Activated CD8-positive, alpha-beta memory T cell treated with anti-CD3 and anti-CD28 coated beads for 4 hours (primary cell): ENCODE results near the gene KRT1.

ENCODE experiments used
- DNase-seq, 2 donors: peaks; one replicate each; pipeline ENCODE4 v3.0.0-alpha.2; 2020; ENCODE audit warnings: low read depth in 2 of 2

KRT1 gene

DNA sequence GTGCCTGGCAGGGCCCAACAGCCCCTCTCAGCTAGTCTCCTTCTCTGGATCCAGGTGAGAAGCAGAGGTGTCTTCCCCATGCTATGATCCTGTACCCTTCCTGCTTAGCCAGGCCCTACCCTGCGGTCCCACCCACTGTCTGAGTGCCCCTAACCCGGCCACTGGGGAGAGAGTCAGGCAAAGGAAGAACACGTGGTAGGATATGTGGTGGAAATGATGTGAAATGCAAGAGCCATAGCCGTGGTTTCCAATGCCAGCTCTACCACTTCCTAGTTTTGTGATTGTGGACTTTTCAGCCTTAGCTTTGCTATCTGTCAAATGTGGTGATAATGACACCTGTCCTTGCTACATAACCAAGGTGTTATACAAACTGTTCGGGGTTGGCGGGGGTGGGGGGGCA, 44.0 kb downstream of the KRT1 start:
- DNase-seq = no peak

DNA sequence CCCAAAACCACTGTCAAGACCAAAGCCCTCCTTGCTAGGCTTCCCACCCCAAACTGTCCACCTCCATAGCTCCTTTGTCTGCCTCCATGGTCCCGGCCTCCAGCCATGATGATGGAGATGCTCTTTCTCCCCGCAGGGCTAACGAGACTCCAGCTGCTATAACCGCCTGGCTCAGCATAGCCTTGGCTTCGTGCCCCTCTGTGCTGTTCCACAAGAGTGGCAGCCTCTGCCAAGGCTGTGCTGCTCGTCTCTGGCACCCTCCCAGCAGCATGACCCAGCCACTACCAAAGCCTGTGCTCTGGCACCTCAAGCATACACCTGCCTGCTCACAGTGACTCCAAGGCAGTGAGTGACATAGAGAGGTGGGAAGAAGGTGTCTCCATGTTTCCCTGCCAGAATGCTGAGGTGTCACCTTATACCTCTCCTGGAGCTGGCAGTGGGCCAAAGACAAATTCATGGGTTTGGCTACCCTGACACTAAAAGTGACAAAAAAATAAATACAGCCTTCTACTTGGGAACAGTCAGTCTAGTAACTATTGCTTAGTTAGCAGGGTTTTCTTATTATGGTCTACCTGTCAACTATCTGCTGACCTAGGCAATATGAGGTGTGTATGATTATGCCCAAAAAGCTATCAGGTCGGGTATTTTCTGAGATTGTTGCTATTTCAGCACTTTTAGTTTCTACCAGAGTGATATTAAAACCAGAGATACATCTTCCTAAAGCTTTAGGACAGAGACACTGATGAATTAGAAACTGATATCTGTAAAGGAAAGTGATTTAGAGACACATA, 45.7 kb downstream of the KRT1 start:
- DNase-seq = no peak

DNA sequence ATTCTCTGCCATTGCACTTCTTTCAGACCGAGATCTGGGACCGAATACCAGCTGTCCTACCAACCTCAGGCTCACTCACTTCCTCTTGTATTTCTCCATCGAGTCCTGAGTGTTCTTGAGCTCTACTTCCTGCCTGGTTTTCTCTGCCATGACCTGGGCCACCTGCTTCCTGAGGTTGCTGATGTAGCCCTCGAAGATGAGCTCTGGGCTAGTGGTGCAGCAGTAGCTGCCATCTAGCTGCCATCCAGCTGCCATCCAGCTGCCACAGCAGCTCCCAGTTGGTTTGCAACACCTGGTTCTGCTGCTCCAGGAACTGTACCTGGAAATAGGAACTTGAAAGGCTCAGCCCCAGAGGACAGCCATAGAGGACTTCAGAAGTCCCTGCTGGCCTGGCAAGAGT, 46.8 kb downstream of the KRT1 start:
- DNase-seq = no peak

DNA sequence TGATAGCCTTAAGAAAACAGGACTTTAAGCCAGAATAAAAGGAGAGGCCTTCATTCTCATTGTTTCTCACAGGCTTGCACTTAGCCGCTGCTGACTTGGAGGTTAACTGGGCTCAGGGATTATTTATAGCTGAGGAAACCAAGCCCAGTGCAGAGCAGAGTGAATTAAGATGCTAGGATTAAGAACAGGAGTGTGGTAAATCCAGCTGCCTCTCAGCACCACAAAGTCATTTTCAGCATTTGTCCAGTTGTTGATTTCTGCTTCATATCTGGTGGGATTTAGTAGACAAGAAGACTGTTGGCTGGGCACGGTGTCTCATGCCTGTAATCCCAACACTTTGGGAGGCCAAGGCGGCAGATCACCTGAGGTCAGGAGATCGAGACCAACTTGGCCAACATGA, 47.6 kb downstream of the KRT1 start:
- no peak for DNase-seq

DNA sequence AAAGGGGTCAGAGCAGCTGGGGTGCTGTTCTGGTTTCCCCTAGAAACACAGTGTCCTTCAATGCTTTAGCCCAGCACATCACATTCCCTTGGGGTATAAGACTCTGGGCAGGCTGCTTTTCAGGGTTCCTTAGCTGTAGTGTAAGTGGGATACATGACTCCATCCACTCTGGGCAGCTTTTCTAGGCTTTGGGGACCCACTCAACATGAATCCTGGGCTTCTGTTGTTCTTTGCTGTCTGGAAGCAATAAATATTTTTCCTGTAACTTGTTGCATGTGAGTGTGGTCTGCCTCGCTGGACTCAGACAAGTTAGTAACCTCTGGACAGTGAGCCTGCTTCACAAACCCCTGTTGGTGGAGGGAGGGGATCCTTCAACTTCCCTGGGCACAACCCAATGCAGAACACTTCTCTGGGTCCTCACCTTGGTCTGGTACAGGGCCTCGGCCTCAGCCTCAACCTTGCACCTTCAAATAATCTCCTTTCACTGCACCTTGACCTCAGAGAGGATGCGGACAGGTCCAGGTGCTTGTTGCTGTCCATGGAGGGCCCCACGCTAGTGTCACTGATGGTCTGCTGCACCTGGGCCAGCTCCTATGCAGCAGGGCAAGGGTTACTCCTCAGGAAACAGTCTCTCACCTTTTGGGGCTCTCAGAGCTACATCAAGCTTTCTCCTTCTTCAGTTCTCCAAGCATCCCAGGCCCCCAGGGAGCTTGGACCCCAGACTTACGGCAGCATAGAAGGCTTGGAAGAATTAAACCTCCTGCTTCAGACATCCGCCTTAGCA, 48.3 kb downstream of the KRT1 start:
- DNase-seq = no peak

DNA sequence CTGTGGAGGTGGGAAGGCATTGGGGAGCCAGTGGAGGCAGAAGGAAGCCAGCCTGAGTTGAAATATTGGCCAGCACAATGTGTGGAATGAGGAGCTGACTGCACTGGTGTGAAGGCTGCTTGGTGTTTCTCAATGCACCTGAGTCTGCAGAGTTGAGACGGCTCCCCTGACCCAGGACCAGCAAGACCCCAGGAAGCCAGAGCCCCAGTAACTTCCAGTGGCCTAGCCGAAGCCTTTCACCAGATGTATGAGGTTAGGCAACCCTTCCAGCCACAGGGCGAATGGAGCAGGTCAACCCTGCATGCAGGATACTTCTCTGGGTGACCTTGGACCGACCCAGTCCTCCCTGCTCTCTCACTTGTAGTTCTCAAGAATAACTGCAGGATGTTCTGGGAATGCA, 48.9 kb downstream of the KRT1 start:
- no peak for DNase-seq

DNA sequence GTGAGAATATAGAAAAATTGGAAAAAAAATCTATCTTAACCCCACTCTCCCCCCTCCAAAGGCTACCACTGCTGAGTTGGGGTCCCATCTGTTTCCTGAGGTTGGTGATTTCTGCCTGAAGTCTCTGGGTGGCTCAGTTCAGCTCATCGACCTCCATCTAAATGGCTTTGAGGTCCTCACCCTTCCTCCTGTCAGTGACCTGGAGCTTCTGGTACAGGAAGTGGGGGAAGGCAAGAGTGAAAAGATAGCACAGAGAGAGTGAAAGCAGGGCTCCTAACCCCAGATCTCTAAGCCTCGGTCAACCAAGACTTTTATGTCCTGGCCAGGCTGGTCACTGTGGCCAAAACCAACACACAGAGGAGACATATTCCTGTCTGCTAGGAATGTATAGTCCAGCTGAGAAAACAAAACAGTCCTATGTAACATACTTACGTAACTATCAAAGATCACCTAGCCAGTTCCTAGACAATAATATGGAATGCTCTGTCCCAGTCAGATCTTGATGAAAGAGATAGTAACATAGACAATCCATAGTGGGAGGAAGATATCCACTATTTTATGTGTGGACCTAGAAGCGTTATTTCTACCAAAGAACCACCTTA, 49.5 kb downstream of the KRT1 start:
- no peak for DNase-seq

DNA sequence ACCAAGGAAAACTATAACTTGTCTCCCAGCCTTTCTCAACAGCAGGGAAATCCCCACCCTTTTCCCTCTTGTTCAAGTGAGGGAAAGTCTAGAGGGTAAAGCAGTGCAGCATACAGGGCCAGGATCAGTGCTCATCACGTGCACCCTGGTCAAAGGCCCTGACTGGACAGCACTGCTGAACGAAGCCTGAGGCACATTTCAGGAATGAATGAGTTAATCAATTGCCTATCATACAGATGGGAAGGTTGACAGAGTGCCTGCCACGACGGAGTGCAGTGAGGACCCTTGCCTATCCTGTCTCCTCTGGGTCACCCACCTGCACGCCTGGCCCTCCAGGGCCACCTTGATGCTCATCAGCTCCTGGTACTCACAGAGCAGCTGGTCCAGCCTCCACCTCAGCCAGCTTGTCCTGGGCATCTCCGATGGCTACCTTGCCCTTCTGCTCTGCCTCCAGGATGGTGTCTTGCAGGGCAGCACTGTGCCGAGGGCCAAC, 50.2 kb downstream of the KRT1 start:
- no peak for DNase-seq

DNA sequence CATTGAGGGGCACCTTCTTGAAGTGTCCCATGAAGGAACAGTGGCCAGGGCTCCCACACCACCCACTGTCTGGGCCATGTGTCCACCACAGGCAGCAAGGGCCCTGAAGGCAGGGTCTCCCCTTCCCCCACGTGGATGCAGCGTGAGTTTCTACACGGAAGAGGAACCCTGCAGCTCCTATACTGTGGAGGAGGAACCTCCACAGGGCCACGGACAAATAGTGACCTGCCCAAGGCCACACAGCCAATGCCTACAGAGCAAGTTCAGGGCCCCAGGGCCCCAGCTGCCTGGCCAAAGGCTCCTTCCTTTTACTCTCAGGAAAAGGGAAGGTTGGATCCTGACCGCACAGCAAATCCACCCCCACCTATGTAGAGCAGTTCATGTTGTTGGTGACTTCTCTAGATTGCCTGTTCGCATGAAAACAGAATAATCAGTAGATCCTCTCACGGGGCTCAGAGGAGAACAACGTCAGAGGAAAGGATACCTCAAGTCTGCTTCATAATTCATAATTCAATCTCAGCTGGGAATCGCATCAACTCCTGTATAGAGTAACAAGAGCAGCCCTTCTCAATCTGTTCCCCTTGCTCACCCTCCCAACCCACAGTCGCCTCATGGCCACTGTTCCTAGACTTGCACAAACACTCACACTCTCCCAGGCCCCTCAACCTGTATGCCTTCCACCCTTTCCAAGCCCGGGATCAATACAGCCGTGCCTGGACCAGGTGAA, 50.8 kb downstream of the KRT1 start:
- DNase-seq = no peak

DNA sequence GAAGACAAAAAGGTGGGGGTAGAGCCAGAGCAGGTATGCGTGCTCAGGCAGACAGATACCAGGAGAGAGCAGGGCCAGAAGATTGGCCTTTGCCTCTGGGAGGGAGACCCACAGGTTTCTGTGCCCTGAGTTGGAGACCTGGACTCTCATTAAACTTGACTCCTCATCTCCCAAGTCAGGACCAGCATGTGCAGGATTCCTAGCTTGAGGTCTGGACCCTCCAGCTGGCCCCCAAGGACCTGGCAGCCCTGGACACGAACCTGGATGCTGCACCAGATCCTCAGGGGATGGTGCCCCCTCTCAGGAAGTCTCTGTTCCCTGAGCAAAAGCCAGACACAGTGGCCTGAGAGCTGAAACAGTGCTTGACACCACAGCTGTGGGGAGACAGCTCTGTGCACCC, 51.4 kb downstream of the KRT1 start:
- DNase-seq = no peak

DNA sequence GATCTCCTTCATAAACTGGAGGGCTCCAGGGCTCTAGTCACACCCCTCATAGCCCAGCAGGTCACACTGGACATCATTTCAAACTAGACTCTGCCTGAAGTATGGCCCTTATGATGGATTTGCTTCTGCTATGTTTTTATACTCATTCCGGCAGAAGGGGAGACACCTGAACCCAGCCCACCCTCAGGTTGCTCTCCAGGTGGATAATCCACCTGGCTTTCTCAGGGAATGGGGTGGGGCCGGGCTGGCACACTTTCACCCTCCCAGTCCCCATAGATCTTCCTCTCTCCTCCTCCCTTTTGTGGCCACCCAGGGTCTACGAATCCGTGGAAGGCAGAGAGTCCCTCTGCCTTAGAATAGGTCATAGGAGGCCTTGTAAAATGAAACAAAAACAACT, 52.1 kb downstream of the KRT1 start:
- no peak for DNase-seq

DNA sequence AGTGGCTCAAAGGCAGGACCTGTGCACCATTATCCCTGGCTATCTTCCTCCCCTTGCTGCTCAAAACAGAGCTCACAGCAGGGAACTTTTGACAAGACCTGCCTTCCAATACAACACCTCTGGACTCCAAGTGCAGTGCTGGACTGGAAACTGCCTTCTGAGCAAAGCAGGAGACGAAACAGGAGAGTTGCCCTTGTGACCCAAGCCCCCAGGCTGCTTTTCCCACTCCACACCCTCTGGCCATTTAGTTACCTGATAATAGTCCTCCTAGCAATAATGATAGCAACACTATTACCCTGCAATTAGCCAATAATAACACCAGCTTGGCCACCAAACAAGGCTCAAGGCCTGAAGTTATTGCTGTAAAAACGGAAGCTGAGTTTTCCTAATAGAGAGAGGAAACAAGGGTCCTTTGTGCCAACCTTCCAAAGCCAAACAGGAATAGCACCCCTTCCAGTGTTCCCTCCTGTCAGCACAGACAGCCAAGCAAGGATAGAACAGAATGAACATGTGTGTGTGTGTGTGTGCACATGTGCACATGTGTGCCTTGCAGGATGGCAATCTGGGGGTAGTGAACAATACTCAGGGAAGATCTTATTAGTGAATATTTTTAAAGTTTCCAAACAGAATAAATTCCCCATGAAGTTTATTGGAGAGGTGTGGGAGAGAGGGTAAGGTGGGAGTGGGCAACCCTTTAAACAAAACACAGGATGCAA, 52.7 kb downstream of the KRT1 start:
- no peak for DNase-seq
